Measurements from ENCODE around the gene RNF213.

RNF213 gene

GRCh38 chr17:80260791-80261158, at the start of gene RNF213:
RNF213 (plus strand) TSS chr17:80260852; CDS start chr17:80263682, 2,830 bp downstream.
- no peaks in the 10 kb centered on the region for H3K36me3 ChIP-seq (ENCODE audit: control insufficient read depth, insufficient read depth, low read length)
- H3K4me3 ChIP-seq (replicated peaks; ENCODE audit: low read depth, low read length), result peak within 1 kb of the TSS; percentile 84
- TF ChIP-seq, protein P1, sequence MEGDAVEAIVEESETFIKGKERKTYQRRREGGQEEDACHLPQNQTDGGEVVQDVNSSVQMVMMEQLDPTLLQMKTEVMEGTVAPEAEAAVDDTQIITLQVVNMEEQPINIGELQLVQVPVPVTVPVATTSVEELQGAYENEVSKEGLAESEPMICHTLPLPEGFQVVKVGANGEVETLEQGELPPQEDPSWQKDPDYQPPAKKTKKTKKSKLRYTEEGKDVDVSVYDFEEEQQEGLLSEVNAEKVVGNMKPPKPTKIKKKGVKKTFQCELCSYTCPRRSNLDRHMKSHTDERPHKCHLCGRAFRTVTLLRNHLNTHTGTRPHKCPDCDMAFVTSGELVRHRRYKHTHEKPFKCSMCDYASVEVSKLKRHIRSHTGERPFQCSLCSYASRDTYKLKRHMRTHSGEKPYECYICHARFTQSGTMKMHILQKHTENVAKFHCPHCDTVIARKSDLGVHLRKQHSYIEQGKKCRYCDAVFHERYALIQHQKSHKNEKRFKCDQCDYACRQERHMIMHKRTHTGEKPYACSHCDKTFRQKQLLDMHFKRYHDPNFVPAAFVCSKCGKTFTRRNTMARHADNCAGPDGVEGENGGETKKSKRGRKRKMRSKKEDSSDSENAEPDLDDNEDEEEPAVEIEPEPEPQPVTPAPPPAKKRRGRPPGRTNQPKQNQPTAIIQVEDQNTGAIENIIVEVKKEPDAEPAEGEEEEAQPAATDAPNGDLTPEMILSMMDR (IDR thresholded peaks at IDR 0.05; ENCODE audit: insufficient read depth, low read length, poor library complexity, severe bottlenecking), result no peak
- H3K27me3 ChIP-seq (replicated peaks; ENCODE audit: control insufficient read depth, insufficient read depth, low read length), result no peaks in the 10 kb centered on the region
- peak; percentile 72 for DNase-seq (ENCODE audit: extremely low read depth, insufficient read length)

GRCh38 chr17:80212109-80212508, 48.5 kb upstream of the RNF213 start:
- Histone ChIP-seq H3K4me3 (replicated peaks; ENCODE audit: low read depth, low read length) (no peak overlapping the region), H3K36me3 (ENCODE audit: control insufficient read depth, insufficient read depth, low read length) (peaks cover 17% of the 10 kb centered on the region), H3K27me3 (replicated peaks; ENCODE audit: control insufficient read depth, insufficient read depth, low read length) (no peaks in the 10 kb centered on the region)
- TF ChIP-seq, protein P1 (IDR thresholded peaks at IDR 0.05; ENCODE audit: insufficient read depth, low read length, poor library complexity, severe bottlenecking), result no peak
- no peak for DNase-seq (ENCODE audit: extremely low read depth, insufficient read length)

GRCh38 chr17:80212511-80212910, 48.1 kb upstream of the RNF213 start:
- DNase-seq (ENCODE audit: extremely low read depth, insufficient read length), result no peak
- TF ChIP-seq, protein P1 (IDR thresholded peaks at IDR 0.05; ENCODE audit: insufficient read depth, low read length, poor library complexity, severe bottlenecking), result no peak
- Histone ChIP-seq H3K27me3 (replicated peaks; ENCODE audit: control insufficient read depth, insufficient read depth, low read length) (no peaks in the 10 kb centered on the region), H3K4me3 (replicated peaks; ENCODE audit: low read depth, low read length) (no peak overlapping the region), H3K36me3 (ENCODE audit: control insufficient read depth, insufficient read depth, low read length) (peaks cover 18% of the 10 kb centered on the region)

GRCh38 chr17:80212962-80213642, 47.5 kb upstream of the RNF213 start:
- Histone ChIP-seq H3K27me3 (replicated peaks; ENCODE audit: control insufficient read depth, insufficient read depth, low read length) (no peaks in the 10 kb centered on the region), H3K36me3 (ENCODE audit: control insufficient read depth, insufficient read depth, low read length) (peaks cover 19% of the 10 kb centered on the region), H3K4me3 (replicated peaks; ENCODE audit: low read depth, low read length) (no peak overlapping the region)
- DNase-seq (ENCODE audit: extremely low read depth, insufficient read length), result no peak
- TF ChIP-seq, protein P1 (IDR thresholded peaks at IDR 0.05; ENCODE audit: insufficient read depth, low read length, poor library complexity, severe bottlenecking), result no peak

GRCh38 chr17:80213643-80213975, 47.0 kb upstream of the RNF213 start:
- peaks cover 21% of the 10 kb centered on the region for H3K36me3 ChIP-seq (ENCODE audit: control insufficient read depth, insufficient read depth, low read length)
- no peak for DNase-seq (ENCODE audit: extremely low read depth, insufficient read length)

More at GRCh38 chr17:80213643-80213975, 47.0 kb upstream of the RNF213 start:
- Histone ChIP-seq H3K27me3 (replicated peaks; ENCODE audit: control insufficient read depth, insufficient read depth, low read length) (no peaks in the 10 kb centered on the region), H3K4me3 (replicated peaks; ENCODE audit: low read depth, low read length) (no peak overlapping the region)
- TF ChIP-seq, protein P1 (IDR thresholded peaks at IDR 0.05; ENCODE audit: insufficient read depth, low read length, poor library complexity, severe bottlenecking), result no peak
